Measurements from ENCODE around the gene SDC3.

The SDC3 gene

DNA sequence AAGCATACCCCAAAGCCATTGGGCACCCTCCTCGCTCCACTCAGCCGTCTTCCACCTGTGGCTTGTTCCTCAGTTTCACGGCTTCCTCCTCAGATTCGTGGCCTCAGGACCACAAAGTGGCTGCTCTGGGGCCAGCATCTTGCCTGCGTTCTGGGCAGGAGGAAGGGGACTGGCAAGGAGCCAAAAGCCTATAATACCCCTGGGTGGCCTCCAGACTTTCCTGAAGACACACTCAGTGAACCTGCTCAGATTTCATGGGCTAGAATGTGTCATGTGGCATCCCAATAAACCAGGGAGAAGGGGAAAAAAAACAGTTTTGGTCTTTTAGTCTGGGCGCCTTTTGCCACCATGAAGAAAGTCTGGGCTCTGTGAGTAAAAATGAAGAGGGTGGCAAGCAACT, 62.0 kb downstream of the SDC3 start:
- DNase-seq: no peak

GRCh38 chr1:30845904-30846290, 62.7 kb downstream of the SDC3 start:
- DNase-seq: no peak

DNA sequence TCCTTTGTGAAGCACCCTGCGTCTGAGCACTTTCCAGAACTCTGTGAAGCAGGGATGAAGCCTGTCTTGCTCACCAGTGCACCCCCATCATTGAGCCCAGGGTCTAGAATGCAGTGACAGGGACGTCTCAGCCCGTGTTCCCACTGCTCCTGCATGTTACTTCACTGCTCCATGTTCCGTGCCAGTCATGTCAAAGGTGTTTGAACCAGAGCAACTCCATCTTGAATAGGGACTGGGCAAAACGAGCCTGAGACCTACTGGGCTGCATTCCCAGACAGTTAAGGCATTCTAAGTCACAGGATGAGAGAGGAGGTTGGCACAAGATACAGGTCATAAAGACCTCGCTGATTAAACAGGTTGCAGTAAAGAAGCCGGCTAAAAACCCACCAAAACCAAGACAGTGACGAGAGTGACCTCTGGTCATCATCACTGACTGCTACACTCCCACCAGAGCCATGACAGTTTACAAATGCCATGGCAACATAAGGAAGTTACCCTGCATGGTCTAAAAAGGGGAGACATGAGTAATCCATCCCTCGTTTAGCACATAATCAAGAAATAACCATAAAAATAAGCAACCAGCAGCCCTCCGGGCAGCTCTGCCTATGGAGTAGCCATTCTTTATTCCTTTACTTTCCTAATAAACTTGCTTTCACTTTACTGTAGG, 63.2 kb downstream of the SDC3 start:
- DNase-seq: no peak

GRCh38 chr1:30844631-30845030, 63.9 kb downstream of the SDC3 start:
- DNase-seq: no peak

DNA sequence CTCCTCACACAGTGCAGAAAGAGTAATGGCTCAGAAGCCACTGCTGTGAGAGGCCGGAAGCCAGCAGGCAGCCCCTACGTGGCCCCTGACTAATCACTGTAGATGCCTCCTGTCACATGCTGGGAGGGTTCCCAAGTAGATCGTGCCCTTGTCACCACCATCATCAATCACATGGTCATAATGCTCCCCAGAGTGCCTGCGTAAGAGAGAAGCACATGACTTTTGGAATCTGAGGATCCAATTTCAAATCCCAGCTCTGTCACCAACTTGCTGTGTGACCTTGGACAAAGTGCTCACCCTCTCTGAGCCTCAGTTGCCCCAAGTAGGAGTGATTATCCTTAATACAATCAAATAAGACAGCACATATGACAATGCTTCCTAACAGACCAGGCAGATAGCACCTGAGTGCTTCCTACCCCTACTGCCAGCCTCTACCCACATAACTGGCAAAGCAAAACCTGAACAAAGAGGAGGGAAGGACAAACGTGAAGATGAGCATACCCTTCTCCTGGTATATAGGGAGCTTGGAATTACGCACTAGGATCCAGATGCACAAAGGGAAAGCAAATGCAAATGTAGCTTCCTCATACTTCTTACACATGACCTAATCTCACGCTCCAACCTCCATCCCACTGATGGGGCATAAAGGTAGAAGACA, 65.7 kb downstream of the SDC3 start:
- peak; percentile 81 for DNase-seq

- DNase-seq: no peak
Observed at GRCh38 chr1:30840904-30841598, 67.5 kb downstream of the SDC3 start.

- no peak for DNase-seq
Observed at GRCh38 chr1:30839827-30840359, 68.7 kb downstream of the SDC3 start.

DNA sequence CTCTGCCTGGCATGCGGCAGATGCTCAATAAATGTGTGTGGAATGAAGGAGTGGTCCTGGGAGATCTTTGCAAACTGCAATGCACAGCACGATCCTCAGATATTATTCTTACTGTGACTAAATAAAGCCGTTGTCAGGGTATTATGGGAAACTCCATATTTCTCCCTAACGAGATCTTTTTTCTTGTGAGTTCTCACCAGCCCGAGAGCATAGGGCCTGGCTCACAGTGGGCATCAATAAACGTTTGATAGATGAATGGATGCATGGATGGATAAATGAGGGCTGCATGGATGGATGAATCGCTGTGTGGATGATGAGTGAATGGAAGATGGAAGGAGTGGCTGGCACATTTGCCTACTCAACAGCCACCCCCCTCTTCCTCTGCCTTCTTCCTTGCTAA, 69.6 kb downstream of the SDC3 start:
- no peak for DNase-seq

- no peak for DNase-seq
Observed at GRCh38 chr1:30837653-30838052, 70.9 kb downstream of the SDC3 start.

- peak; percentile 52 for DNase-seq
Observed at GRCh38 chr1:30834253-30834652, 74.3 kb downstream of the SDC3 start.

DNA sequence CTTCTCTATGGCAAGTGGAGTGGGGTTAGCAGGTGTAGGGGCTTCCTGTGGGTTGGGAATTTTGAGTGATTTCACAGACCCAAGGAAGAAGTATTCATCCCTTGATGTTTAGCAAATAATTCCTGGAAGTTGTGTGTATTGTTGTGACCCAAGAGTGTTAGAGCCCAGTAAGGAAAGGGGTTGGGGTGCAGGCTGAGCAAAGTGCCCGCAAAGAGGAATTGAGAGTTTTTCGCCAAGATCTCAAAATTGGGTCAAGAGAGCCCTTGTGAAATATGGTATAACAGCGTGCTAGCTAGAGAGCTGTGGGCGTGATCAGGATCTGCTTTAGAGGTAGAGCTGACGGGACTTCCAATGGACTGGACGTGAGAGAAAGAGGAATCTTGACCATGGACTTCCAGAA, 78.0 kb downstream of the SDC3 start:
- no peak for DNase-seq

GRCh38 chr1:30829889-30830288, 78.7 kb downstream of the SDC3 start:
- no peak for DNase-seq

- no peak for DNase-seq
Observed at GRCh38 chr1:30824736-30825429, 83.7 kb downstream of the SDC3 start.

DNA sequence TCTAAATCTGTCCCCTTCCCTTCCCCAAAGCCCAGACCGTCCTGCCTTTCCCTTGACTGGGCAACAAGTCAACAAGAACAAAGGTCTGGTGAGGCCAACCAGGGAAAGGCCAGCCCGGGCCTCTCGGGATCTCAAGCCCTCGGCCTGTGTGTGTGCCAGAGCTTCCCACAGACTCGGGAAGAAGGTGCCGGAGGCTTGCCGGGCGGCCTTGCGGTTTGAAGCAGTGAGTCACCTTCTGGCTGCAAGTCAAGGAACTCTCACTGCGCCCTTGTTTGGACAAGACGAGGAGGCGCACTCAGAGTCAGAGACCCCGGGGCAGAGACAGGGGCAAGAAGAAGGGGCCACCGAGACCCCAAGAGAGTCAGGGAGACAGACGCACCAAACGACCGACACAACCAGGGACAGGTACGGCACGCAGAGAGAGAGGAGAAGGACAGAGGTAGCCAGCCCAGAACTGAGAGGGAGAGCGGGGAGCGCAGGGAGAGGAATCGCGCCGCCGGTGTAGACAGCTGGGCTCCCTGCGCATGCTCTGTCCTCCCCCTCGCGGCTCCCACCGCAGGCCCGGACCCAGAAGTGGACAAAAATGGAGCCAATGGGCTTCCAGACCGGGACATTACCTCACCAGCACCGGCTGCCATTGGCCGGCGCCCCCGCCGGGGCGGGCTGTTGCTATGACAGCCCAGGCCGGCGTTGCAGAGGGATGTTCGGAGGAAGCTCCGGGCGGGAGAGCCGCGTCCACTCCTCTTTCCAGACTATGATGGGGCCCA, 84.4 kb downstream of the SDC3 start:
- DNase-seq: peak; percentile 96

DNA sequence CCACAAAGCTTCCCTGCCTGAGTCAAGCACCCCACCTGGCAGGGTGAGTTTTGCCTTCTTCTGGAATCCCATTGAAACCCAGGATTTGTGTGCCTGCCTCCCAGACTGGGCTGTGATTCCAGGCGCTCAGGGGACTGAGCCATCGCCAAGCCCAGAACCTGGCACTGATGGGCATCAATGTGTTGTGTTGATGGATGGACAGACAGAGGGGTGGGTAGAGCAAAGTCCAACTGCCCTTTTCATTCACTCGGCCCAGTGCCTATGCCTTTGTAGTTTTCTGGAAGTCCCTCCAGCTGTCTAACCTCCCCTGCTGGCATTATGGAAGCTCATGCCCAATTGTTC, 85.0 kb downstream of the SDC3 start:
- DNase-seq: no peak

GRCh38 chr1:30822966-30823581, 85.5 kb downstream of the SDC3 start:
- DNase-seq: no peak

DNA sequence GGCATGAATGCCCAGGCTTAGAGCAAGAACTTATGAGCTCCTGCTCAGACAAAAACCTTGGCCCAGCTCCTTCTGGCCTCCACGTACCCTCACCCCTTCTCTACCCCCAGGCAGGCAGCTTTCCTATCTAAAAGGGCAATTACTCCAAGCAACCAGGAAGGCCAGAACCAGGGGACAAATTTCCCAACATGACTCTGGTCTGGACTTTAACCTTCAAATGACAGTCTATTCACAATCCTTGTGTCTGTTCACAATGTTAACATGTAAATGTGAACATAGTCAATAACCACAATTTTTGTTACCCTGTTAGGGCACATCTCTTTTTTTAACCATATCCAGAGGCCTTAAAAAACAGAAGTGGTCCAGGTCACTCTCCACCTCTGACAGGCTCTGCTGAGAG, 86.6 kb downstream of the SDC3 start:
- no peak for DNase-seq

GRCh38 chr1:30820299-30820698, 88.3 kb downstream of the SDC3 start:
- DNase-seq: no peak
